Effector CD4-positive, alpha-beta T cell (primary cell): ENCODE measurements around the gene SEC24C.

Experiments
- DNase-seq: peaks from one replicate; pipeline ENCODE4 v3.0.0-alpha.2; 2020

Gene SEC24C

DNA sequence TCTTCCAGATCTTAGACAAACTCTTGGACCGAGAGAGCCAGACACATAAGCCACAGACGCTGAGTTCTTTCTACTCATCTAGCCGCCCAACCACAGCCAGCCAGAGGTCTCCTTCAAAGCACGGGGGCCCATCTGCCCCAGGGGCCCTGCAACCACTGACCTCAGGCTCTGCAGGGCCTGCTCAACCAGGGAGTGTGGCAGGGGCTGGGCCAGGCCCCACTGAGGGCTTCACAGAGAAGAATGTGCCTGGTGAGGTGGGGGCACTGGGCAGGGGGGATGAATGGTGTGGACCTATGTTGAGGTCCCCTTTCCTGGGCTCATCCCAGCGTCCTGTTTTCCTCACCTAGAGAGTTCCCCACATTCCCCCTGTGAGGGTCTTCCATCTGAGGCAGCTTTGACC, 52.6 kb downstream of the SEC24C start:
- no peak for DNase-seq

DNA sequence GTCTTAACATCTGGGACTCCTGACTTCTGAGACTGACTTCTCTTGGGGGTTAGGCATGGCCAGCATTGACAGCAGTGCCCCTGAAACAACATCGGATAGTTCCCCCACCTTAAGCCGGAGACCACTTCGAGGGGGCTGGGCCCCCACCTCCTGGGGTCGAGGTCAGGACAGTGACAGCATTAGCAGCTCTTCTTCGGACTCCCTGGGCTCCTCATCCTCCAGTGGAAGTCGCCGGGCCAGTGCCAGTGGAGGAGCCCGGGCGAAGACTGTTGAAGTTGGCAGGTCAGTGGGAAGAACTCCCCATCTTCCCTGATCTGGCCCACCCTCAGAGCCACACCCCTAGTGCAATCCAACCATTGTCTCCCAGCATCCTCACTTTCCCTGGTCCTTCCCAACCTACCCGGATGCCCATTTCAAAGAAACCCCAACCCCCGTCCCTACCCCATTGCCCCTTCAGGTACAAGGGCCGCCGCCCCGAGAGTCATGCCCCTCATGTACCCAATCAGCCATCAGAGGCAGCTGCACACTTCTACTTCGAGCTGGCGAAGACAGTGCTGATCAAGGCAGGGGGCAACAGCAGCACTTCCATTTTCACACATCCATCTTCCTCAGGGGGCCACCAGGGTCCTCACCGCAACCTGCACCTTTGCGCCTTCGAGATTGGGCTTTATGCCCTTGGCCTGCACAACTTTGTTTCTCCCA, 53.3 kb downstream of the SEC24C start:
- no peak for DNase-seq

- DNase-seq: no peak
Measured at GRCh38 chr10:73798087-73798486, 53.9 kb downstream of the SEC24C start.

DNA sequence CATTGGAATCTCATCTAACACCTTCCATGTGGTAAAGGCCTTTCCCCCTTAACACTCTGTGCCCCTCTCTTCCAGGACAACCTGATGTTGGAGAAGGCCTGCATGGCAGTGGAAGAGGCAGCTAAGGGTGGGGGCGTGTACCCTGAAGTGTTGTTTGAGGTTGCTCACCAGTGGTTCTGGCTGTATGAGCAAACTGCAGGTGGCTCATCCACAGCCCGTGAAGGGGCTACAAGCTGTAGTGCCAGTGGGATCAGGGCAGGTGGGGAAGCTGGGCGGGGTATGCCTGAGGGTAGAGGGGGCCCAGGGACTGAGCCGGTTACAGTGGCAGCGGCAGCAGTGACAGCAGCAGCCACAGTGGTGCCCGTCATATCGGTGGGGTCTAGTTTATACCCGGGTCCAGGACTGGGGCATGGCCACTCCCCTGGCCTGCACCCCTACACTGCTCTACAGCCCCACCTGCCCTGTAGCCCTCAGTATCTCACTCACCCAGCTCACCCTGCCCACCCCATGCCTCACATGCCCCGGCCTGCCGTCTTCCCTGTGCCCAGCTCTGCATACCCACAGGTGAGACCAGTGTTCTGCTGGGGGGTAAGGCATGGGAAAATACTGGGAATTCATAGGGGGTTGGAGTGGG, 54.9 kb downstream of the SEC24C start:
- DNase-seq: no peak

DNA sequence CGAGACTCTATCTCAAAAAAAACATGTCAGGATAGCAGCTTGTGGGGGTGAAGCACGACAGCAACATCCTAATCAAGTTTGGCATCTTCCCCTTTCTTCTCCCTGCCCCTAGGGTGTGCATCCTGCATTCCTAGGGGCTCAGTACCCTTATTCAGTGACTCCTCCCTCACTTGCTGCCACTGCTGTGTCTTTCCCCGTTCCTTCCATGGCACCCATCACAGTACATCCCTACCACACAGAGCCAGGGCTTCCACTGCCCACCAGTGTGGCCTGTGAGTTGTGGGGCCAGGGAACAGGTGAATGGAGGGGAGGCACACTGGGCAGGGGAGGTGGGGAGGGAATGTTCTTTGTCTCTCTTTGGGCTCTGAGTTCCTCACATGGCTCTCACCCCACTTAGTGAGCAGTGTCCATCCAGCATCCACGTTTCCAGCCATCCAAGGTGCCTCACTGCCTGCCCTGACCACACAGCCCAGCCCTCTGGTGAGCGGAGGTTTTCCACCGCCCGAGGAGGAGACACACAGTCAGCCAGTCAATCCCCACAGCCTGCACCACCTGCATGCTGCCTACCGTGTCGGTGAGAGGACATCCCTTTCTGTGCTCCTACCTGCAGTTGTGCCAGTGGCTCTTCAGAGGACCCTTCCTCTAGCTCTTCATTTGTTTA, 55.9 kb downstream of the SEC24C start:
- DNase-seq: no peak

DNA sequence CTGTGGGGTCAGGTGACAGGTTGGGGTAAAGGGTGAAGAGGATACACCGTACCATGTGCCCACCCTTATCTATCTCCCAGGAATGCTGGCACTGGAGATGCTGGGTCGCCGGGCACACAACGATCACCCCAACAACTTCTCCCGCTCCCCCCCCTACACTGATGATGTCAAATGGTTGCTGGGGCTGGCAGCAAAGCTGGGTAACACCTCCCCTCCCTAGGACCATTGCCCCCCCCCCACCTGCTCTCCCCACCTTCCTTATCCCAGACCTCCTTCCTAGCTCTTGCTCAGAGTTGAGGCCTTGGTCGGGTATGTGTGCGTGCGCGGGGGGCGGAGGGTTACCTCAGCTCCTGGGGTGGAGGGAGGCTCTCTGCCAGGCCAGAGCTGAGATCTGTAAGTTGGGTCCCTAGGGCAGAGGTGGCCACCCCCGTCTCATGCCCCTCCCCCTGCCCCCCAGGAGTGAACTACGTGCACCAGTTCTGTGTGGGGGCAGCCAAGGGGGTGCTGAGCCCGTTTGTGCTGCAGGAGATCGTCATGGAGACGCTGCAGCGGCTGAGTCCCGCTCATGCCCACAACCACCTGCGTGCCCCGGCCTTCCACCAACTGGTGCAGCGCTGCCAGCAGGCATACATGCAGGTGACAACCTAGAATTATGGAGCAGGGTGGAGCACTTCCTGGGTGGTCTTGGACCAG, 56.5 kb downstream of the SEC24C start:
- DNase-seq: no peak

- no peak for DNase-seq
Measured at GRCh38 chr10:73801253-73801590, 57.0 kb downstream of the SEC24C start.

- DNase-seq: no peak
Measured at GRCh38 chr10:73802276-73802991, 58.3 kb downstream of the SEC24C start.

DNA sequence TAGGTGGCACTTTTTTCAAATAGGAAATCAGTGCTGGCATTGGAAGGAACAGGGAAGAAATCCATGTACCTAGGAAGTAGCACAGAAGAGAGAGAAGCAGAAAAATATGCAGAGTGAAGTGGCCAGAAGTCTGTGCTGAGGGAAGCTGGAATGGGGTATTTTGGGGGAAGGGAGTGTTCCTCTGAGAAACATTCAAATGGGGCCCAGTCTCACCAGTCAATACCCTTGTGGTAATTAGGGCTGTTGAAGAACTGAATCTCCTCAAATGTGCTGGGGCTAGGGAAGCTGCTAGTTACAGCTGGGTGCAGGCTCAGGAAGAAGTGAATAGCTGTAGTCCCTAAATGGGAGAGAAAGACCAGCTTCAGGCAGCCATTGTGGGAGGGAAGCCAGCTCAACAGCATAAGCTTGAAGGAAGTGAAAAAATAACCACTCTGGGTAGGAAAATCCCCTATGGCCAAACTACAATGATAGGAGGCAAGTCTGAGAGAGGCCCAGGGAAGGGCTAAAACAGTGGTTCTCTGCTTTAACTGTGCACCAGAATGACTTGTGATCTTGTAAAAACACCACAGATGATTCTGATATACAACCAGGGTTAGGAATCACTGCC, 59.6 kb downstream of the SEC24C start:
- no peak for DNase-seq

GRCh38 chr10:73806176-73806950, 62.2 kb downstream of the SEC24C start:
- no peak for DNase-seq

DNA sequence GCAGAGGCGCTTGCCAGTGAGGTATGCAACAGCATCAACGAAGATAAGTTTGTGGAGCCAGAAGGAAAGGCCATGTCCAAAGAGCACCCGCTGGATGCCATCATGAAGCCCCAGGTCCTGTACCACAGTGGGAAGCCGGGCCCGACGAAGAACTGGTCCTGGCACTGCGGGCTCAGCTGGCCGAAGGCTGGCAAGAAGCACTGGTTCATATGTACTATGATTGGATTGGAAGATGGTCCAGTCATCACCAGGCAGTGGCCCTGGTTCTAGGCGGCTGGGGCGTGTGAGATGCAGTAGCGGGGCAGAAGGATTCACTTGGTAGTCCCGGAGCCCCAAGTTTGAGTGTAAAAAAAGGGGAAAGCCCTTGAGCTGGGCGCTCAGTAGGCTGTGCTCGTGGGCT, 63.3 kb downstream of the SEC24C start:
- no peak for DNase-seq

DNA sequence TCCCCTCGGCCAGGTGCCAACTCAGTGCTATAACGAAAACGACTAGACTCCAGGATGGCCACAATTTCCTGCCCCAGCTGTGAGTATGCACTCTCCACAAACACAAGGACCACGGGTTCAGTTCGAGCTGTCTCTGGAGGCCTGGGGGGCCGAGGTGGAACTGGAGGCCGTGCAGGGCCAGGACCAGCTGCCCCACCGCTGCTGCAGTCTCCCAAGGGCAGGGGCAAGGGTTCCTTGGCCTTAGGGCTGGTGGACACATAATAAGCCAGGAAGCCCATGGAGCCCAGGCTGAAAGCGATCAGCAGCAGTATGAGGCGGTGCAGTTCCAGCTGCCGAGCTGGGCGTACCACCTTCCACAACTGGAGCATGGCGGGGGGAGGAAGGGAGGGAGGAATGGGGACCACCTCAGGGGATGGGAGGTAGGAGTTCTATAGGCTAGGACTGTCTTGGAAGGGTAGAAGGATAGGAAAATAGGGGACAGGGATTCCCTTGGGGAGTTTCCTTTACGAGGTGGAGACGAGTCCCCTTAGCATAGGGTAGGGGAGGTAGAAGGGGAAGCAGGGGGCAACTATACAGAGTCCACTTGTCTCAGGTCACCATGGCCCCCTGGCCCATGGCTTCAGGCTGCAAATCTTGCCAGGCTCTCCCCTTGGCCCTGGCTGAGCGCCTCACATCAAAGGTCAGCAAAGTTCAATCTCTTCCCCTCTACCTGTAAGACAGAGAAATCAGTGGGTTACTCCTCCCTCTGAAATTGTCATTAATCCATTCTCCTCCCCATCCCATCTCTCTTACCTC, 64.0 kb downstream of the SEC24C start:
- DNase-seq: no peak

GRCh38 chr10:73809061-73809818, 65.1 kb downstream of the SEC24C start:
- no peak for DNase-seq

DNA sequence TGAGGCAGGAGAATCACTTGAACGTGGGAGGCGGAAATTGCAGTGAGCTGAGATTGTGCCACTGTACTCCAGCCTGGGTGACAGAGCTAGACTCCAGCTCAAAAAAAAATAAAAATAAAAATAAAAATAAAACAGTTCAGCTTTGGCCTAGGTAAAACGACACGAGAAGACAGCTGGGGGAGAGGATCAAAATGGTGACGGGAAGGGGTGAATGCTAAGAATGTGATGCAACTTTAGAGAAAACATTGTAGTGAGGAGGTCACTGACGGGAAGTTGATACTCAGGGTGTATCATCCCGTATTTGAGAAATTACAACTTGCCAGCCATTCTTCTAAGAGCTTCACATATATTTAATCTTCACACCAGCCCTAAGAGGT, 66.2 kb downstream of the SEC24C start:
- no peak for DNase-seq

DNA sequence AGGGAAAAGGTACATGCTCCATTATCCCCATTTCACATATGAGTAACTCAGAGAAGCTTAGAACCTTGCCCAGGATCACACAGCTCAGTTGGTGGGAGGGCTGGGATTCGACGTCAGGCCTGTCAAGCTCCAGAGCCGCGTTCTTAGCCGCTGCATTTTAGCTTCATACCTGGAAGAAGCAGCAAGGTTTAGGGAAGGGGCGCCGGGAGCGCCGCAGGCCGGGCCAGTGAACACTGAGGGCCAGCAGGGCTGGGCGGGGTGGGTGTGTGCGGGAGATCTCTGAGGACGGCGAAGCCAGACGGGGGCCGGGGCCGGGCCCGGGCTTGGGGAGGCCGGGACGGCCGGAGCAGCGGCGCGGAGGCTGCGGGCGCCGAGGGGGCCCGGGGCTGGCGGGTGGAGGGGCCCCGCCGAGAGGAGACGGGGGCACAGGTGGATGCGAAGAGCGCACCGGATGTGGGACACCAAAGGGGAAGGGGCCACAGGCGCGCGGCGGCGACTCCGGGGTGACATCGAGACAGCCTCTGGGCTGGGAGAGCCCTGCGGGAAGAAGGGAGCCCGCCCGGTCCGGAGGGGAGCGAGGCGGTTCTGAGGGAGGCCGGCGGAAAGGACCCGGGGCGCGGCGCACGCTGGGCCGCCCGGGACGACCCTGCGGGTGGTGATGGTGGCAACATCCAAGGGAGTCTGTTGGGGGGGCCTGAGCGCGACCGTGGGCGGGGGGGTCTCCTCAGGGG, 66.7 kb downstream of the SEC24C start:
- DNase-seq: peak; percentile 46

GRCh38 chr10:73812657-73813056, 68.5 kb downstream of the SEC24C start:
- DNase-seq: no peak

DNA sequence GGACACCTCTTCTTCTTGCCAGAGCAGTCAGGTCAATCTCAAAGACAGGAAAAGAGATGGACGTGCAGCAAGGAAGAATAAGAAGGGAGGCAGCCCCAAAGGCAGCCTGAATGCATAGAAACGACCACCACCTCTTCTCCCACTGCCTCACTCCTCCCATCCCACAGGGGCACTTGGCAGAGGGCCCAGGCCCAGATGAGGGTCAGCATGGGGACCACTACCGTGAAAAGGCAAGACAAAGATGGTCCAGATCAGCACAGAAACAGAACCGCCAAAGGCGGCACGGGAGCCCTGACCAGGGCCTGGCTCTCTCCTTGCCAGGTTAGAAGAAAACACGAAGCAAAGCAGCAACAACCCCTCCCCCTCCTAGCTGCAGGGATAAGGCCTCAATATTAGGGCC, 69.2 kb downstream of the SEC24C start:
- no peak for DNase-seq

DNA sequence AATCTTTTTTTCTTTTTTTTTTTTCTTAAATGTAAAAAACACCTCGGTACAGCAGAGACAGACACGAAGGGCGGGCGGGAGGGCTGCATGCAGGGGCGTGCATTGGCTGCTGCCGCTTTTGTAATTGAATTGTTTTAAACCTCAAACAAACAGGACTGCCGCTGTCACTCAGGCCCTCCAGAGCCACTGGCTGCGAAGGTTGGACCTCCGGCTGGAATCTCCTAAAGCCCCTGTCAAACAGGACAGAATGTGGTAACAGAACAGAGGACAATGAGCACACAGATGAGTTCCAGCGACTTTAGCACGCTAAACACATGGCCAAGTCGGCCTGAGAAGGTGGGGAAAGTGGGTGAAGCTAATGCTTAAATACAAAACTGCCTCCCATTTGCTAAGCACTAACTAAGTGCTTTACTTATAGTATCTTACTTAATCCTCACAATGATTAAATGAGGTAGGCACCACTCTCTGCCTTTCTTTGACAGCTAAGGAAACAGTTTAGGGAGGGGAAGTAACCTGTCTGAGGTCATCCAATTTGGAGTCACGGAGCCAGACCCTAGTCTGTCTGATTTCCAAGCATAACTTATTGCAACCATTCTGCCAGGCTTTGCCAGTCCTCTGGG, 70.2 kb downstream of the SEC24C start:
- no peak for DNase-seq
